GM19351 (cell line): ENCODE data around the gene OR2AG1.
"Not testable (repeated sequence)": the region's sequence is repeated elsewhere in the genome, so short reads cannot be mapped to it uniquely, and the experiment has no call there.

Experiments used
- ATAC-seq: cut with Tn5 transposase; IDR thresholded peaks from one replicate; pipeline ENCODE4 v1.9.1; 2021; ENCODE audit warnings: mild to moderate bottlenecking, moderate library complexity; ENCODE audit not compliant: unreplicated experiment

Gene OR2AG1

DNA sequence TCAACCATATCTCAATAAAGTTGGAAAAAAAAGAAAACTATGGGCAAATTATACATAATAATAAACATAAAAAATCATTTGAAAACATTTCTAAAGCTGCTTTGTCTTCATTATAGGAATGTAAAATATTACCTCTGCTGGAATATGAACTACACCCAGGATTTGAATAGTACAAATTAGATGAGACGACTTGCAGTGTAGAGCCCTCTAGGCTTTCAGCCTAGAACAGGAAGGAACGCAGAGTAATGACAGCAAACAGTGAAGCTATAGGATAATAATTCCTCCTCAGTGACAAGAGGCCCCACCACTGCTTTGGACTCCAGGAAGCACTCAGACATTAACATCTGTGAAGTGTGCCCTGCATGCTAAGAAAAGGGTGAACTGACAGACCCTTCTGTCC is 7.7 kb downstream of the OR2AG1 start:
- no peak for ATAC-seq

DNA sequence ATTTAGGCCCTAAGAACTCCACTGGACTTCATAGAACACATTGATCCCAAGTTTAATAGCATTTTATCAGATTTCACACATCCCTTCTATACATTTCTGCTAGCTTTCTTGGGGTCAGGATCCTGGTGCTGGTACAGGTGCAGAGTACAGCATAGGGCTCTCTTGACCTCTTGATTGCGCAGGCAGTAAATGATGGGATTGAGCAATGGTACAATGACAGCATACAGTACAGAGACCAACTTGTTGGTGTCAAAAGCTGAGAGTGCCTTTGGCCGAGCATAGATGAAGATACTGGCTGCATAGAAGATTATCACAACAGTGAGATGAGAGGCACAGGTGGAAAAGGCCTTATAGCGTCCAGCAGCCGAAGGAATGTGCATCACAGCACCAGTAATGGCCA is 11.8 kb downstream of the OR2AG1 start:
- ATAC-seq = no peak

DNA sequence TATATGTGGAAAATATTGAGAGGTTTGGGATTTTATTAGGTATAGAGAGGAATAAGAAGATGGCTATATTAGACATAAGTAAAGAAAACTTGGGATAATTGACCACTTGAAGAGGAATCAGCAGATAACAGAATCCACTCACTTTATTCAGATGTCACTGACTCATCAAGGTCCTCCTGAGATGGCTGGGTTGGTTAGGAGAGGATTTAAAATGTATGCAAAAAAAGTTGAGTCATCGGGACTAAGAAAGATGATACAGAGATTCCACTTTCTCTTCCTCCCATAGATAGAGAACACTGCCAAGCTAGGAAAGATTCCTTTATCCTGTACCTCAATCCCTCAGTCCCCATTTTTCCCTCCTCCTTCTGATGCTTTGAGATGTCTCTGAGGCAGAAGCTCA is 16.6 kb downstream of the OR2AG1 start, which contains the start of gene OR6A2:
Gene OR6A2 (minus strand): TSS at position 288 of the 400 bp plus-strand sequence. CDS start 3,981 bp downstream, outside the sequence.
- no peak for ATAC-seq

DNA sequence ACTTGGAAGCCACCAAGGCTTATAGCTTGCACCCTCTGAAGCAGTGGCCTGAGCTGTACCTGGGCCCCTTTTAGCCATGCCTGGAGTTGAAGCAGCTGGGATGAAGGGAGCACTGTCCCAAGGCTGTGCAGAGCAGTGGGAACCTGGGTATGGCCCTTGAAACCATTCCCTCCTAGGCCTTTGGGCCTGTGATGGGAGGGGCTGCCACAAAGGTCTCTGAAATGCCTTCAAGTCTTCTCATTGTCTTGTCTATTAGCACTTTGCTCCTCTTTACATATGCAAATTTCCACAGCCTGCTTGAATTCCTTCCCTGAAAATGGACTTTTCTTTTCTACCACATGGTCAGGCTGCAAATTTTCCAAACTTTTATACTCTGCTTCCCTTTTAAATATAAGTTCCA is 18.3 kb downstream of the OR2AG1 start:
- not testable (repeated sequence) for ATAC-seq

DNA sequence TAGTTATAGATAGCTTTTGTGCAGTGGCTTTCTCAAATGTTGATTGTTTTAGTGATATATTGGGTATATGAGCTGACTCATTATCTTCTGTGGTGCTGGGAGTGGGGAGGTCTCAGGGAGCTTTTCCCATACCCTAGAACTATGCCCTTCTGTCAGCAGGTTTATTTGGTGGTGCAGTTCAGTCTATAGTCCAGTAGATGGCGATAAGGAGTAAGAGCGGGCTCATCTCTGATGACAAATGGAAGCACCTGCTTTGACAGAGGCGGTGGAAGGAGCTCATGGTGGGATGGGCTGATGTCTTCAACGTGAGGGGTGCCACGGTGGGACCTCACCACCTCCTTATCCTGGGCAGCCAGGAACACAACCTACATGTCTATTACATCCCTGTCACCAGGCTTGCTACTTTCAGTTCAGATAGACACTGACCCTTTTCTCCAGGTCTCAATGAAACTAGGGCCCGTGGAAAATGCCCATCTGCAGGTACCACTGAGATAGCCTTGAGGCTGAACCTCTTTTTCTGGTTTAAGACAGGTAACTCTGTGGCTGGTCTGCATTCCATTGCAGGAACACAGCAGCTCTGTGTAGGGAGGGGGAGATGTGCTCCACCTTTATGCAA is 29.7 kb downstream of the OR2AG1 start:
- ATAC-seq = peak; percentile 87

DNA sequence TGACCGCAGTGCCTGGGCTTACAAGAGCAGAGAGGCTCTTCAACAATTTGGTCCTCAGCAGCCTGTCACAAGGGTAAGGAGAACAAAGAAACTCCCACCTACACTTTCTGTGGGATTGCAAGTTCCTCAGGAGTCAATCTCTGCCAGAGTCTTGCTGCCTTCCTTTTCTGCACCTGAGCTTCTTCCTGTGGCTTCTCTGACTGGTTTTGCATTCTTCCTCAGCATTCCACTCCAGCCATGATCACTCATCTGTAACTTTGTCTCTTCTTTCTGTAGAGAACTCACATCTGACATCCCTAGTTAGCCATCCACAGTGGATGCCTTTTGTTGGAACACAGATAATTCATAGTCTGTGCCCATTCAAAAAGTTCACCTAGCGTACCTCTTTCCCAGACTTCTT is 30.8 kb downstream of the OR2AG1 start:
- no peak for ATAC-seq

DNA sequence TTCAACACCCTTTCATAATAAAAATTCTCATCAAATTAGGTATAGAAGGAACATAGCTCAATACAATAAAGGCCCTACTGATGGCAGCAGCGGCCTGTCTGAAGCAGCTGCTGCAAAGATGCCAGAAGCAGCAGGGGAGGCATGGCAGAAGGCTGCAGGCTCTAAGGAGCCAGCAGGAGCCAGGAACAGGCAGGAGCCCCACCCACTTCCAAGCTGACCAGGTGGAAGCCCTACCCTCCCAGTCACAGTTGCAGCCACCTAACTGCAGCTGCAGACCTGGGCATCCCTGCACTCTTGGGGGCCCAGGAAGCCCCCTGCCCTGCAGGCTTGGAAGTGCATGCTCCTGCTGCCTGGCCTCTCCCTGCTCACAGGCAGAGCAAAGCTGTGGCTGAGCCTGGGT is 34.9 kb downstream of the OR2AG1 start:
- ATAC-seq = no peak

DNA sequence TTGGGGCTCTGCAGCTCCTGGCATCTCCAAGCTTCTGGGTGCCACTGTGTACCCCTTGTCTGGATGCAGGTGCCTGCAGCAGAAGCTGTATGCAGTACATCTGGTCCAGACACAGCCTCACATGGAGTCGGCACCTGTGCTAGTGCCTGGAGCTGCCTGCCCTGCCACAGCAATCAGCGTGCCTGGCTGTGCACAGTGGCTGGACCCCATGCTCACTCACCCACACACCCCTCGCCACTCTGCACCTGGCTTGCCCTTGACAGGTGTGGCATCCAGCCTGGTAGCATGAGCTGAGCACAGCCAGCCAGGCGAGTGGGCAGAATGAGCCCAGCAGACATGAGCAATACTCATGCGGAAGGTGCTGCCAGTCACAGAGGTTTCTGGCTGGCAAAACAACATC is 36.1 kb downstream of the OR2AG1 start:
- no peak for ATAC-seq

DNA sequence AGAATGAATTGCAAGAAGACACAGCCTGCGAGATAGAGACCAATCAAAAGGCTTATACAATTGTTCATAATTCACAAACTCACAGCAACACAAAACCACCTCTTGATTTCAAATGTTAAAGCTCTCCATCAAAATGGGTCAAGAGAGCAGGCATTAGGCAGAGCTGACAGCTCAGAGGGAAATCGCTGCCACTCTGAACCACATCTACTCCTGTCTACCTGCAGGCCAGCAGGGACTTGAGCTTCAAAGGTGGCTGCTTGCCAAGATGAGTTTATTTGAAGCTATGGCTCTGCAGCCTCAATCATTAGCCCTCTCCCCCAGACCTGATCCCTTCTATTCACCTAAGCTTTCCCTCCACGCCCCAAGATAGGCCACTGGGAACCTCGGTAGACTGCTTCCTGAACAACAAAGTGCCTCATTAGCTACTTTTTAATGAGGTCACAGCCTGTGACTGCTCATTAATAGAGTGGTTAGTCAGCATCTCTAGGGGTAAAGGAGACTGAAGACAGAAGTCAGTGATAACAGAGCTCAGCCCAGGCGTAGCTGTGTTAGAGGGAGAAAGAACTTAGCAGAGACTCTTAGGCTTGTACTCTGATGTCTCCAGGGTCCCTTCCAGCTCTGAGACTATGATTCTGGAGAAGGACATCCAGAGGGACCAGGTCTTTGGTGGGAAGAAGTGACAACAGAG is 41.5 kb downstream of the OR2AG1 start:
- ATAC-seq = no peak

DNA sequence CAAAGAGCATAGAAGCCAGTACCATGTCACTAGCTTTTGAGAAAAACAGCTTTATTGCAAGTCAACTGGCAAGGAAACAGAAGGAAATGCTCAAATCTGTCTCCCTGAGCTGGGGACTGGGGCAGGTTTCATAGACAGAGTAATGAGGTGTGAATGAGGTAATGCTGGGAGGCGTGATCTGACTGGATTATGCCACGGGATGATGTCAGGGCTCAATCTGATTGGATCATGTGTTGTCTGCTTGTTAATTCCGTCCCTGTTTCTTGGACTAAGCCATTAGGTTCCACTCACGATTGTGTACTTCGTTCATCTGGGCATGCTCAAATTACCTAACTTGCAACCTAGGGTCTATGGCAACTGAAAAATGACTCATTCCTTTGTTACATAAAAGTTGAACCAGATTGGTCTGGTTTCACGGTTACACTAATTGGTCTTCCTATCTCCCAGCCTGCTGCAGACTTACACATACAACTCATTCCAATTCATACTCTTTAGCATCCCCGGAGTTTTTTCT is 42.5 kb downstream of the OR2AG1 start:
- ATAC-seq = no peak

DNA sequence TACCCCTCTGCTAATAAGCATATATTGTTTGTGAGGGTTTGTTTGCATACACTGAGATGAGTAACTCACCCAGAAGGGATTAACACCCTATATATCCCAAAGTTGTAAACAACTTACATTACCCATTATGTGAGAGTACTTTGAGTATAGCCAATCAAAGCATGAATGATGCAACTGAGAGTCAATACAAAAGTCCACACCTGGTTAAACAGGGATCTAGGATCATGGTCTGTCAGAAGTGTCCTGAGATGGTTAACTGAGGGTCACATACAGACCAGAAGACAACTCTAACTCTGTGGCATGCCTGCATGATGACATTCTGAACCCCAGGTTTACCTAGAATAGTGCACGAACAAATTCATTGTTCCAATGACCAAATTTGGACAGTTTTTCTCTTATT is 45.3 kb downstream of the OR2AG1 start:
- ATAC-seq = no peak

DNA sequence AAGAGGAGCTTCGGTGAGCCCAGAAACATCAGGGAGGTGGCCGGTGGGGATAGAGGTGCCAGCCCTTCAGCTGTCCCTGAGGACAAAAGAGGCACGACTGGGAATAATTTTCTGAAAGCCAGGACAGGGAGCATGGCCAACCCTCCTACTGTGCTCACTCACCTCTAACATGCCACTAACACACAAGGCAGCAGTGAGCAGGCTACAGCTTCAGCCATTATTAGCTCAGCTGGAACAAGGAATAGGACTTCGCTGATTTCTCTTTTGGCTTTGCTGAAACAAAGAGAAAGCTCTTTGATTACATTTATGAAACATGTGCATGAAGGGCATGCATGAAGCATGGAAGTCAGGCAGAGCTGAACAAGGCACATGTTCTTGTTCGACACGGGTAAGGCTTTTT is 50.5 kb downstream of the OR2AG1 start:
- ATAC-seq = no peak

DNA sequence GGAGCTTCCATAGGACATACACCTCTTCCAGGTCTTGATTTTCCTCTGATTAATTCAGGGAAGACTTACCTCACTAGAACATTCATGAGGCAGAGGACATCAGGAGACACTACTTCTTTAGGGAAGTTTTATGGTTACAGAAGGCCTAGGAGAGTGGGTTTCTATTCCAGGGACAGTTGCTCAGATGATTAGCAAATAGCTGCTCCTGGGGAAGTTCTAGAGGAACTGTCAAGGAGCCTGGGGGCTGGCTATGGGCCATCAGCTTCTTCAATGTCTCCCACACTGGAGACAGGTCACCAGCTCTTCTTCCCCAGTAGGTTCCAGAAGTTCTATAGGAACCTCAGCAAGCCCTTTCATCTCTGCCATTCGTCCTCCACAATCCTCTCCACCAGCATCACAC is 51.2 kb downstream of the OR2AG1 start:
- no peak for ATAC-seq
